ENCODE data around the gene SEC61A2.
A peak's percentile ranks its signal among the peaks of the same experiment; 100 is the strongest.

SEC61A2 gene

DNA sequence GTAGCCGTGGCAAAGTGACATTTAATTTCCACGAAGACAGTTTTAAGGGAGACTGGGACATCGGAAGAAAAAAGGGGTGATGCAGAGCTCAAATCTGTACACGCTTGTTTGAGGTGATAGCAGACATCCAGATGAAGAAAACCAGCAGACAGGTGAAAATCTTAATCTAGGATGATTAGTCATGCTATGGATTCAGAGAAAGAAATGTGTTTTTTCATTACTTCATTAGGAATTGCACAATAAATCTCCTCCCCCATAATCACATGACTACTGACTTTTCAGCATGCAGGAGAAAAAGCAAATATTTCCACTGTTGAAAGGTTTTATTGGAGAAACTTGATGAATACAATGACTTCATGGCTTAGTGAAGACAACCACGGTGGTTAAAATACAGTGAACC, 63.7 kb downstream of the SEC61A2 start:
- no peak for DNase-seq (ENCODE audit: low read depth in 1 of 2, low spot score in 1 of 2)
- in situ Hi-C loops (cut with HindIII; ENCODE audit: low pct_unique_long_range_greater_than_20kb, low sequenced_read_pairs): no loop called here
- no peak for TF ChIP-seq JUND (IDR thresholded peaks at IDR 0.05; ENCODE audit: low read depth)

DNA sequence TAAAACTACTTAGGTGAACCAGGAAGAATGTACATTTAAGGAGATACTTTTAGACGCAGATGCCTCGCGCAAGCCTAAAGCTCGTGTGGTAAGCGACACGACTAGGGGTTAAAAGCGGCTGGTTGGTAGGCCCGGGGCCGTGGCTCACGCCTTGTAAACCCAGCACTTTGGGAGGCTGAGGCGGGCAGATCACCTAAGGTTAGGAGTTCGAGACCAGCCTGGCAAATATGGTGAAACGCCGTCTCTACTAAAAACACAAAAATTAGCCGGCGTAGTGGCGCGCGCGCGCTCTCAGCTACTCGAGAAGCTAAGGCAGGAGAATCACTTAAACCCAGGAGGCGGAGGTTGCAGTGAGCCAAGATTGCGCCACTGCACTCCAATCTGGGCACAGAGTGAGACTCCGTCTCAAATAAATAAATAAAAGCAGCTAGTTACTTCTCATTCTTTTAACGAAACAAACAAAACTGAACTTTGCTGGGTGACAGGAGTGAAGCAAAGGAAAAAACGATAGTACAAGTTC, 65.3 kb downstream of the SEC61A2 start:
- peak in 1 of 2 experiments; percentile 37 for DNase-seq (ENCODE audit: low read depth in 1 of 2, low spot score in 1 of 2)

DNA sequence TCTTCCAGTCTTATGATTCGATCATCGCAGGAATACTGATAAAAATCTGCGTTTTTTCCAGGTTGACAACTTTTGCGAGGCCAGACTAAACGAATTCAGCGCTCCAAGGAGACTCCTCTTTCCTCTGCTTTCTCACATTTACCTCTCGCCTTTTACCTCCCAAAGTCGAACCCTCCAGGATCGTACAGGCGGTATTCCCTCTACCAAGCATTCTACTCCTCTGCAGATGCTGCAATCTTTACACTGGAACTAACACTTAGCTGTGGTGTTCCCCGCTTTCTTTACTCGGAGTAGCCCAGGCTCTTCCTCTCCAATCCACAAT, 65.8 kb downstream of the SEC61A2 start:
- in situ Hi-C loops (cut with HindIII; ENCODE audit: low pct_unique_long_range_greater_than_20kb, low sequenced_read_pairs): no loop called here
- DNase-seq (ENCODE audit: low read depth in 1 of 2, low spot score in 1 of 2): peak in 1 of 2 experiments; percentile 33
- TF ChIP-seq JUND (IDR thresholded peaks at IDR 0.05; ENCODE audit: low read depth): no peak

More for the DNA sequence above, 65.3 kb downstream of the SEC61A2 start:
- no peak for TF ChIP-seq JUND (IDR thresholded peaks at IDR 0.05; ENCODE audit: low read depth)
- in situ Hi-C loops (cut with HindIII; ENCODE audit: low pct_unique_long_range_greater_than_20kb, low sequenced_read_pairs): no loop called here

DNA sequence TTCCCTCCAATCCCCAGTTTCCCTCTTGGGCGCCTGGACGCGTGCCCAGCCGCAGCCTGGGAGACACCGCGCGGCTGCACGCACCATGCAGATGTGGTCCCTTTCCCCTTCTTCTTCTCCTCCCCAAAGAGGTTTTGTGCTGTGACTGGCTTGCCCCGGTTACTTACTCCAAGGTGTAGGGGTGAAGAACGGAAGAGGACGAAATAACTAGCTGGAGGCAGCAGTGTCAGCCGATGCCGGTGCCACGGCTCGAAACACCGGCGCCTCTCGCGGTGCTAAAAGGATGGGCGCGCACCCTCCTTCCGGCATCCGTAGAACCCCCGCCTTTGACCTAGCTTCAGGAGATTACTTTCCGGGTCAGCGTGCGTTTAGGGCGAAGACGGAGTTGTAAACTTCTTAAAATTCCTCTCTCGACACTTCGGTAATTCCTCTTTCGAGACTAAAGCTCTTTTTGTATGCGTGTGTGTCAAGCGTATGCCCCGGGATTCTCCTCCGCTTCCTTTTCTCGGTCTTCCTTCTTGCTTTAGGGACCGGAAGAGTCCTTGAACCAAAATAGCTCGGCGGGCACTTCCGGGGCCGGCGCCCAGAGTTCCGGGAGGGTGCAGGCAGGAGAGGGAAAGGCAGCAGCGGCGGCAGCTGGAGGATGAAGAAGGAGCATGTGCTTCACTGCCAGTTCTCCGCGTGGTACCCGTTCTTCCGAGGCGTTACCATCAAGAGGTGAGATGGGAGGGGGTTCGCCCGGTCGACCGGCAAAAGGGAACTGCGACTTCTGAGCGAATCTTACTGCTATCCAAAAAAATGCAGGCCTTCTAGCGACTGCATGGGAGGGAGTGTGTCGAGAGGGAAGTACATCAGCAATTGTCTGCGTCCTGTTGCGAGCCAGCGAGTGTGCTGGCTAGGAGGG, 66.4 kb downstream of the SEC61A2 start, which contains the start of the genes CDC123 and NUDT5:
Gene CDC123, plus strand, starts transcription at position 586 of the 904 bp plus-strand sequence. Its CDS starts 58 bp downstream, at position 644.
Gene NUDT5, minus strand, starts transcription at position 289 of the 904 bp plus-strand sequence. CDS start 9,600 bp downstream, outside the sequence.
- TF ChIP-seq JUND (IDR thresholded peaks at IDR 0.05; ENCODE audit: low read depth): no peak
- in situ Hi-C loops (cut with HindIII; ENCODE audit: low pct_unique_long_range_greater_than_20kb, low sequenced_read_pairs): no loop called here
- DNase-seq (ENCODE audit: low read depth in 1 of 2, low spot score in 1 of 2): peak; percentile 84 to 94

DNA sequence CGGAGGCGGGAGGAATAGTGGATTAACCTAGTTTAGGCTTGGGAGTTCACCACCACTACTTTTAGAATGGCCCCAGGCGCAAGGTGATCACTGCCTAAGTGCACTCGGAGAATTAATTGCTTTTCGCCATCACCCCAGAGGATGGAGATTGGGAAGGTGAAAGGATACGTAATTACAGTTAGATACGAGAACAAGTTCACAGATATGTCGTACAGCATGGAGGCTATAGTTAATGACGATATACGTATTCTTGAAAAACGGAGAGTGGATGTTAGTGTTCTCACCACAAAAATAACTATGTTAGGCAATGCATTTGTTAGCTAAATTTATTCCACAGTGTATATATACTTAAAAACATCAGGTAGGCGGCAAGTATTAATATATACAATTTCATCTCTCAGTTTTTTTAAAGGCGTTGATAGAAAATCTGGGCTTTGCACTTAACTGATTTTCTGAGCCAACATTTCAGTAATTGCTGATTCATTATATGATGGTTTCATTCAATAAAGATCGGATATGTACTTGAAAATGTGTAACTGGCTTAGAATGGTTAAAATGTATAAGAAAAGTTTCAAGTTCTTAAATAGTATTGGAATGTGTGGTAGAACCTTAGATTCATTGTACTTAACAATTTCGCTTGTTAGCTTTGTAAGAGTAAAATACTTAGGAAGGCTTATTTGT, 67.2 kb downstream of the SEC61A2 start:
- in situ Hi-C loops (cut with HindIII; ENCODE audit: low pct_unique_long_range_greater_than_20kb, low sequenced_read_pairs): no loop called here
- DNase-seq (ENCODE audit: low read depth in 1 of 2, low spot score in 1 of 2): no peak
- no peak for TF ChIP-seq JUND (IDR thresholded peaks at IDR 0.05; ENCODE audit: low read depth)

DNA sequence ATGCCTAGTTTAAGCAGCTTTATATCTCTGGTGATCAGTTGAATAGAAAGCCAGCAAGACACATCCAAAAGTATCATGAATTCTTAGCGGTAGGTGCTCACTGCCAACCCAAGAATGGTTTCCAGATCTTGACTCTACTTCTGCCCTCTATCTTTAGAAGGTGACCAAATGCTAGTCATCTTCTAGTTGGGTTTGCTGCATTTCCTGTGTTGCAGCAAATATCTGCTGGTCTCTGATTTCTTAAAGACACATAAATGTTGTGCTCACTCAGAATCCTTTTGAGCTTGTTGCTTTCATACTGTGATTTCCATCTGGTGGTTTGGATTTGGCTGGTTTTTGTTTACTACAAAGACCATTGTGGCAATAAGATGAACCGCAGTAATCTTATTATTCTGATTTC, 68.7 kb downstream of the SEC61A2 start:
- TF ChIP-seq JUND (IDR thresholded peaks at IDR 0.05; ENCODE audit: low read depth): no peak
- in situ Hi-C loops (cut with HindIII; ENCODE audit: low pct_unique_long_range_greater_than_20kb, low sequenced_read_pairs): no loop called here
- DNase-seq (ENCODE audit: low read depth in 1 of 2, low spot score in 1 of 2): no peak

DNA sequence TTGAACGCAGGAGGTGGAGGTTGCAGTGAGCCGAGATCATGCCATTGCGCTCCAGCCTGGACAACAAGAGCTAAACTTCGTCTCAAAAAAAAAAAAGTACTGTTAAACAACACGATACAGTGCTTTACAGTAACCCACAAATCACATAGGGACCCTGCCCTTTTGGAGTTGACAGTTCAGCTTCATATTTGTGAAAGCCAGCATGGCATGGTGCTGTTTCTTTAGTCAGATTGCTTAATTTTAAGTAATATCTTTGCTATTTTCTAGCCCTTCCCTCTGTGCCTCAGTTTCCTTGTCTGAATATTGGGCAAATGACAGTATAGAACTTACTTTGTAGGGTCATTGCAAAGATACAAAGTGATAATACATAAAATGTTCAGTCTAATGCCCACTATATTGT, 71.4 kb downstream of the SEC61A2 start:
- in situ Hi-C loops (cut with HindIII; ENCODE audit: low pct_unique_long_range_greater_than_20kb, low sequenced_read_pairs): no loop called here
- no peak for TF ChIP-seq JUND (IDR thresholded peaks at IDR 0.05; ENCODE audit: low read depth)
- no peak for DNase-seq (ENCODE audit: low read depth in 1 of 2, low spot score in 1 of 2)

DNA sequence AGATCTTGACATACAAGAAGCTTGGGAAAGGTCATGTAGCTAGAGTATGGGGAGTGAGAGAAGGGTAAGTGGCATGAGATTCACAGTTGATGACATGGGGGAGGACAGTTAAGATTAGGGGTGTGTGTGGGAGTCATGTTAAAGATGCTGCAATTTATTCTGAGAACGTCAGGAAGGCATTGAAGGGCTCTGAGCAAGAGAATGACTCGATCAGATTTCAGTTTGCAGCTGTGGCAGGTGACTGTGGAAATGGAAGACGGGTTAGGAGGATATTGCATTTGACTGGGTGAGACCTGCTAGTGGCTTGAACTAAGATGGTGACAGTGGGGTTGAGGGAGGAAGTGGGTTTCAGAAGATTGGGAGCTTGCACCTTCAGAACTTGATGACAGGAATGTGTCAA, 72.1 kb downstream of the SEC61A2 start:
- no peak for DNase-seq (ENCODE audit: low read depth in 1 of 2, low spot score in 1 of 2)
- no peak for TF ChIP-seq JUND (IDR thresholded peaks at IDR 0.05; ENCODE audit: low read depth)
- in situ Hi-C loops (cut with HindIII; ENCODE audit: low pct_unique_long_range_greater_than_20kb, low sequenced_read_pairs): no loop called here

DNA sequence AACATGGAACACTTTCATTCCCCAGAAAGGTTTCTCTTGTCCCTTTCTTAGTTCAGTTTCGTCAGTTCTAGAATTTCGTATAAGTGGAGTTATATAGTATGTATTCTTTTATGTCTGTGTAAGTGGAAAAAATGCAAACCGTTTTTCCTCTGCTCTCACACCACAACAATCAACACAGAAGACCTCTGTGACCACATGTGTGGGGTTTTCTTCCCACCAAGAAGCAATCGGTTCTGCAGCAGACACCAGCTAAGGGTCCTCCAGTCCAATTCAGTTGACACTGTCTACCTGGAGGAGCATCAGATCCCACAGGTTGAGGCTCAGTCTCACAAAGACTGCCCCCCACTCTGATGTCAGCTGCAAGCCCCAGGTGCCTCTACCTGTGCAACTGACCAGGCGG, 72.7 kb downstream of the SEC61A2 start:
- DNase-seq (ENCODE audit: low read depth in 1 of 2, low spot score in 1 of 2): no peak
- no peak for TF ChIP-seq JUND (IDR thresholded peaks at IDR 0.05; ENCODE audit: low read depth)
- in situ Hi-C loops (cut with HindIII; ENCODE audit: low pct_unique_long_range_greater_than_20kb, low sequenced_read_pairs): no loop called here

DNA sequence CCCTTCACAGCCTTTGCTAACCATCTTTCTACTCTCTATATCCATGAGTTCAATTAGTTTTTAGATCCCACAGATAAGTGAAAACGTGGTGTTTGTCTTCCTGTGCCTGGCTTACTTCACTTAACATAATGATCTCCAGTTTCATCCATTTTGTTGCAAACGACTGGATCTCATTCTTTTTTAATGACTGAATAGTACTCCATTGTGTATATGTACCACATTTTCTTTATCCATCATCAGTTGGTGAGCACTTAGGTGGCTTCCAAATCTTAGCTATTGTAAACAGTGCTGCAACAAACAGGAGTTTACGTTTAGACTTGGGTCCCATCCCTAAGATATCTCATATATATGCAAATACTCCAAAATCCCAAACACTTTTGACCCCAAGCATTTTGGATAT, 75.6 kb downstream of the SEC61A2 start:
- no peak for DNase-seq (ENCODE audit: low read depth in 1 of 2, low spot score in 1 of 2)
- in situ Hi-C loops (cut with HindIII; ENCODE audit: low pct_unique_long_range_greater_than_20kb, low sequenced_read_pairs): no loop called here
- TF ChIP-seq JUND (IDR thresholded peaks at IDR 0.05; ENCODE audit: low read depth): no peak

DNA sequence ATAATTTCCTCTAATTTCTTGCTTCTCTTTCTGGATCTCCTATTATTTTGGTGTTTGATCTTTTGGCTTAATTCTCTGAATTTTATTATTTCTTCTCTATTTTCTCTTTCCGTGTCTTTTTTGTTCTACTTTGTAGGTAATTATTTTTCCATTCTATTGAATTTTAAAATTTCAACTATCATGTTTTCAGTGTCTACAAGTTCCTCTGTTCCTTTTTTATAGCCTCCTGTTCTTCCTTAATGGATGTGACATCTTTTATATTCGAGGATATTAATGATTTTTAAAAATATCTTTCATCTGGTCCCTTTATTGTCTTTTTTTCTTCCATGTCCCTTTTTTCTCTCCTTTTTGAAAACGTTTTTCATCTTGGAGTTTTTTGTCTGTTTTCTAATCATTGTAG, 77.6 kb downstream of the SEC61A2 start:
- in situ Hi-C loops (cut with HindIII; ENCODE audit: low pct_unique_long_range_greater_than_20kb, low sequenced_read_pairs): no loop called here
- DNase-seq (ENCODE audit: low read depth in 1 of 2, low spot score in 1 of 2): no peak
- TF ChIP-seq JUND (IDR thresholded peaks at IDR 0.05; ENCODE audit: low read depth): no peak

DNA sequence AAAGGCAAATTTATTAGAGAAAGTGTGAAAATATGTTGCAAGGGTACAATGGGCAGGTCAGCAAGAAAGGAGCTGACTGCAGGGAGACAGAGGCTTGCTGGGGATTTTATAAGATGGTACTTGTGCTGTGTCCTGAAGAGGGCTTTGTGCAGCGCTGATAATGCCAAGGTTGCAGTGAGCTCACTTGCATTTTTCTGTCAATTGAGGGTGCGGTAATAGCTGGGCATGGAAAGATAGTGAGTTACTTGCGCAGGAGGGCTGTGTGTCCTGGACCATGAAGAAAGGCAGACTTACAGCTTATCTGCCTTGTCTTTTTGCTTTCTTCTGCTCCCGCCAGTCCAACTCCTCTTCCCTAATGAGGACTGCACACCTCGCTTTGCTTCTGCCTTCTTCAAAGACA, 79.0 kb downstream of the SEC61A2 start:
- in situ Hi-C loops (cut with HindIII; ENCODE audit: low pct_unique_long_range_greater_than_20kb, low sequenced_read_pairs): no loop called here
- TF ChIP-seq JUND (IDR thresholded peaks at IDR 0.05; ENCODE audit: low read depth): no peak
- no peak for DNase-seq (ENCODE audit: low read depth in 1 of 2, low spot score in 1 of 2)

DNA sequence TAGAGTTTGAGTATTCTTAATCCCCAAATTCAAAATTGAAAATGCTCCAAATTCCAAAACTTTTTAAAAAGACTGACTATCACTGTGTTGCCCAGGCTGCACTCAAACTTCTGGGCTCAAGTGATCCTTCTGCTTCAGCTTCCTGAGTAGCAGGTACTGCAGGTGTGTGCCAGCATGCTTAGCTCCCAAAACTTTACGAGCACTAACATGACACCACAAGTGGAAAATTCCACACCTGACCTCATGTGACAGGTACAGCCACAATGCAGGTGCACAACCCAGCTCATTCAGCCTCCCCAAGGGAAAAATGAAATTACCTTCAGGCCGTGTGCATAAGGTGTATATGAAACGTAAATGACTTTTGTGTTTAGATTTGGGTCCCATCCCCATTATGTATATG, 83.0 kb downstream of the SEC61A2 start:
- no peak for TF ChIP-seq JUND (IDR thresholded peaks at IDR 0.05; ENCODE audit: low read depth)
- in situ Hi-C loops (cut with HindIII; ENCODE audit: low pct_unique_long_range_greater_than_20kb, low sequenced_read_pairs): no loop called here
- DNase-seq (ENCODE audit: low read depth in 1 of 2, low spot score in 1 of 2): peak in 1 of 2 experiments; percentile 73

Data from T47D (cell line).